PC-9 (cell line): ENCODE measurements around the gene PITX3. TPM values are rescaled to one million over a fixed set of nuclear protein-coding genes. Genes with fewer than 3 reads are reported as not detected.

Experiments used
- Bru-seq: library from RNA; stranded (reverse); fragments of 400-500 nt; gene quantifications from one replicate; lab custom pipeline; 2021; lab: Mats Ljungman, UMichigan
- BruChase-seq, 2 experiments: library from RNA; stranded (reverse); fragments of 400-500 nt; gene quantifications; one replicate each; lab custom pipeline; 2021; lab: Mats Ljungman, UMichigan
- BruUV-seq: library from RNA; stranded (reverse); fragments of 400-500 nt; replicated peaks from 2 replicates; lab custom pipeline; 2021; lab: Mats Ljungman, UMichigan
- CTCF ChIA-PET: fragments of 300-600 bp; sonication (Branson Sonifier 250); formaldehyde crosslinking; loops from one replicate; lab custom pipeline; 2022; ENCODE audit warnings: antibody characterized with exemption; lab: Charles Lee
- POLR2A ChIA-PET: fragments of 300-600 bp; sonication (Branson Sonifier 250); formaldehyde crosslinking; loops from one replicate; lab custom pipeline; 2022; ENCODE audit warnings: antibody characterized with exemption; ENCODE audit not compliant: unreplicated experiment; lab: Charles Lee
- DNase-seq, 2 experiments: peaks; one replicate each; pipeline versions ENCODE4 v3.0.0 to v3.0.0-alpha.2; 2015 to 2022; ENCODE audit warnings: mixed read lengths in 1 of 2
- H2AFZ ChIP-seq: fragments of 200-600 bp; sonication (generic); 2 replicates; pipeline ENCODE4 v1.8.1; 2017; ENCODE audit warnings: antibody characterized with exemption
- H3F3A ChIP-seq: fragments of 200-600 bp; sonication (generic); 2 replicates; pipeline ENCODE4 v1.8.1; 2017; ENCODE audit warnings: antibody characterized with exemption, mild to moderate bottlenecking, low read depth; ENCODE audit not compliant: insufficient read depth
- H3K27ac ChIP-seq: fragments of 200-600 bp; sonication (generic); 2 replicates; pipeline ENCODE4 v1.6.1; 2016; ENCODE audit warnings: mixed run types
- H3K27me3 ChIP-seq: fragments of 200-600 bp; sonication (generic); 2 replicates; pipeline ENCODE4 v1.6.1; 2016; ENCODE audit warnings: low read depth, mixed run types; ENCODE audit not compliant: insufficient read depth
- H3K36me3 ChIP-seq: fragments of 200-600 bp; sonication (generic); 2 replicates; pipeline ENCODE4 v1.6.1; 2016; ENCODE audit warnings: low read depth, mixed run types
- H3K4me1 ChIP-seq: fragments of 200-600 bp; sonication (generic); replicated peaks from 2 replicates; pipeline ENCODE4 v1.6.1; 2016; ENCODE audit warnings: mixed run types; ENCODE audit not compliant: insufficient read depth
- H3K4me2 ChIP-seq: fragments of 200-600 bp; sonication (generic); 2 replicates; pipeline ENCODE4 v1.6.1; 2017; ENCODE audit warnings: mixed run types
- H3K4me3 ChIP-seq: fragments of 200-600 bp; sonication (generic); 2 replicates; pipeline ENCODE4 v1.6.1; 2016; ENCODE audit warnings: mixed run types
- H3K79me2 ChIP-seq: fragments of 200-600 bp; sonication (generic); 2 replicates; pipeline ENCODE4 v1.6.1; 2017; ENCODE audit warnings: low read depth, mixed run types
- H3K9me2 ChIP-seq: fragments of 200-600 bp; sonication (generic); 2 replicates; pipeline ENCODE4 v1.8.1; 2017; ENCODE audit warnings: mild to moderate bottlenecking; ENCODE audit not compliant: insufficient read depth
- H3K9me3 ChIP-seq: fragments of 200-600 bp; sonication (generic); 2 replicates; pipeline ENCODE4 v1.8.1; 2016; ENCODE audit warnings: low read depth; ENCODE audit not compliant: insufficient read depth
- H4K20me1 ChIP-seq: fragments of 200-600 bp; sonication (generic); 2 replicates; pipeline ENCODE4 v1.8.1; 2017; ENCODE audit not compliant: insufficient read depth
- EZH2 ChIP-seq: fragments of 200-600 bp; sonication (generic); IDR thresholded peaks from 2 replicates; pipeline ENCODE4 v1.8.0; 2017; ENCODE audit warnings: antibody characterized with exemption, low read depth
- intact Hi-C: fragments of 100-400 bp; cut with micrococcal nuclease; formaldehyde crosslinking; loops from one replicate; pipeline ENCODE4 v1.10.0; 2022; ENCODE audit not compliant: unreplicated experiment
- long read RNA-seq: library from polyadenylated mRNA; stranded (forward); transcript quantifications from one replicate; pipeline ENCODE4 v2.0.0, GENCODE V29; 2022
- total RNA-seq: library from RNA; stranded (reverse); gene quantifications from 2 replicates; pipeline ENCODE4 v1.2.3, GENCODE V29; 2021
- TF ChIP-seq, protein P1 (sequence below): fragments of 200-600 bp; sonication (generic); conservative IDR thresholded peaks from 2 replicates; pipeline ENCODE4 v1.6.1; 2017; ENCODE audit warnings: mixed run types, antibody characterized with exemption, mild to moderate bottlenecking, moderate library complexity

Gene PITX3
- total RNA-seq (not detected in 2 replicates), Bru-seq, nascent RNA (not detected), BruChase-seq, experiment 1, labeled RNA remaining after a 2-hour chase (percentile 6 among the genes with signal in this experiment), BruChase-seq, experiment 2, labeled RNA remaining after a 6-hour chase (not detected)
- long read RNA-seq, result 0 reads

- peaks cover 10% of the 10 kb centered on the region for H3K79me2 ChIP-seq
- H2AFZ ChIP-seq, result no peak within 1 kb of the TSS
- no peaks in the 10 kb centered on the region for H3K36me3 ChIP-seq
- no TSS peak for BruUV-seq
- peak within 1 kb of the TSS; percentile 46 for H3K4me2 ChIP-seq
- H4K20me1 ChIP-seq, result peaks cover 1% of the 10 kb centered on the region; the same call in 1 of the 2 replicates
- no peak for TF ChIP-seq EZH2
- TF ChIP-seq, protein P1, sequence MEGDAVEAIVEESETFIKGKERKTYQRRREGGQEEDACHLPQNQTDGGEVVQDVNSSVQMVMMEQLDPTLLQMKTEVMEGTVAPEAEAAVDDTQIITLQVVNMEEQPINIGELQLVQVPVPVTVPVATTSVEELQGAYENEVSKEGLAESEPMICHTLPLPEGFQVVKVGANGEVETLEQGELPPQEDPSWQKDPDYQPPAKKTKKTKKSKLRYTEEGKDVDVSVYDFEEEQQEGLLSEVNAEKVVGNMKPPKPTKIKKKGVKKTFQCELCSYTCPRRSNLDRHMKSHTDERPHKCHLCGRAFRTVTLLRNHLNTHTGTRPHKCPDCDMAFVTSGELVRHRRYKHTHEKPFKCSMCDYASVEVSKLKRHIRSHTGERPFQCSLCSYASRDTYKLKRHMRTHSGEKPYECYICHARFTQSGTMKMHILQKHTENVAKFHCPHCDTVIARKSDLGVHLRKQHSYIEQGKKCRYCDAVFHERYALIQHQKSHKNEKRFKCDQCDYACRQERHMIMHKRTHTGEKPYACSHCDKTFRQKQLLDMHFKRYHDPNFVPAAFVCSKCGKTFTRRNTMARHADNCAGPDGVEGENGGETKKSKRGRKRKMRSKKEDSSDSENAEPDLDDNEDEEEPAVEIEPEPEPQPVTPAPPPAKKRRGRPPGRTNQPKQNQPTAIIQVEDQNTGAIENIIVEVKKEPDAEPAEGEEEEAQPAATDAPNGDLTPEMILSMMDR, result no peak
- no peaks in the 10 kb centered on the region for H3K27me3 ChIP-seq
- ChIA-PET POLR2A (interaction anchor here (0.6 kb wide), 2 partner anchors 88 to 770 kb away, joined by 4 to 5 read pairs; no protein-coding TSS in a partner anchor), CTCF (no interaction called here)
- H3K27ac ChIP-seq, result no peak within 1 kb of the TSS
- peak; percentile 42 to 84 for DNase-seq
- H3K9me3 ChIP-seq, result no peaks in the 10 kb centered on the region
- H3F3A ChIP-seq, result no peaks in the 10 kb centered on the region
- peak within 1 kb of the TSS; percentile 36; the same call in 1 of the 2 replicates for H3K4me3 ChIP-seq
- H3K9me2 ChIP-seq, result no peaks in the 10 kb centered on the region
- H3K4me1 ChIP-seq, result peaks cover 10% of the 10 kb centered on the region
- intact Hi-C loops, result no loop called here
Observed at GRCh38 chr10:102241444-102242117, at the start of gene PITX3. TSS of gene PITX3 (minus strand) at chr10:102241512. CDS start at chr10:102232080, 9,432 bp downstream.

- CTCF ChIA-PET, result no interaction called here
Observed at GRCh38 chr10:102289840-102290239, 48.5 kb upstream of the PITX3 start.

GRCh38 chr10:102289356-102289755, 48.0 kb upstream of the PITX3 start:
- CTCF ChIA-PET, result no interaction called here

More at GRCh38 chr10:102289840-102290239, 48.5 kb upstream of the PITX3 start:
- no peaks in the 10 kb centered on the region for H3K9me2 ChIP-seq
- intact Hi-C loops, result no loop called here
- H3K9me3 ChIP-seq, result no peaks in the 10 kb centered on the region
- POLR2A ChIA-PET, result no interaction called here
- H3F3A ChIP-seq, result no peaks in the 10 kb centered on the region; the same call in 1 of the 2 replicates
- H3K27ac ChIP-seq, result no peak overlapping the region
- H3K36me3 ChIP-seq, result no peaks in the 10 kb centered on the region
- BruUV-seq, result no TSS peak
- H3K4me1 ChIP-seq, result no peaks in the 10 kb centered on the region
- peaks cover 5% of the 10 kb centered on the region; the same call in 1 of the 2 replicates for H4K20me1 ChIP-seq
- 0 out of 2 replicates have a peak, but pooled peaks cover 7% of the 10 kb centered on the region for H3K79me2 ChIP-seq
- no peak for TF ChIP-seq EZH2
- TF ChIP-seq, protein P1, result no peak
- H3K27me3 ChIP-seq, result no peaks in the 10 kb centered on the region
- no peak overlapping the region for H3K4me3 ChIP-seq
- no peak overlapping the region for H3K4me2 ChIP-seq
- no peak overlapping the region for H2AFZ ChIP-seq
- DNase-seq, result no peak

More at GRCh38 chr10:102289356-102289755, 48.0 kb upstream of the PITX3 start:
- no peak overlapping the region for H3K4me2 ChIP-seq
- POLR2A ChIA-PET, result no interaction called here
- no peaks in the 10 kb centered on the region; the same call in 1 of the 2 replicates for H3F3A ChIP-seq
- no peak overlapping the region for H3K4me3 ChIP-seq
- intact Hi-C loops, result no loop called here
- no peak for DNase-seq
- TF ChIP-seq, protein P1, result no peak
- no peak for TF ChIP-seq EZH2
- no peaks in the 10 kb centered on the region for H3K9me2 ChIP-seq
- BruUV-seq, result no TSS peak
- no peaks in the 10 kb centered on the region for H3K4me1 ChIP-seq
- H3K27me3 ChIP-seq, result no peaks in the 10 kb centered on the region
- H3K27ac ChIP-seq, result no peak overlapping the region
- 0 out of 2 replicates have a peak, but pooled peaks cover 7% of the 10 kb centered on the region for H3K79me2 ChIP-seq
- H2AFZ ChIP-seq, result no peak overlapping the region
- H3K36me3 ChIP-seq, result no peaks in the 10 kb centered on the region
- H3K9me3 ChIP-seq, result no peaks in the 10 kb centered on the region
- H4K20me1 ChIP-seq, result peaks cover 3% of the 10 kb centered on the region; the same call in 1 of the 2 replicates
